H9 (cell line): ENCODE measurements around the gene SLC7A9. TPM values are rescaled to one million over a fixed set of nuclear protein-coding genes. Genes with fewer than 3 reads are reported as not detected.

Experiments used
- DNase-seq: peaks from one replicate; pipeline ENCODE4 v3.0.0-alpha.2; 2017
- H2AFZ ChIP-seq: one replicate; pipeline ENCODE4 v1.6.1; 2013; ENCODE audit warnings: mild to moderate bottlenecking, low read length, control low read depth, moderate library complexity
- H2AK5ac ChIP-seq: 2 replicates; pipeline ENCODE4 v1.6.1; 2013; ENCODE audit warnings: low read length, control low read depth, mixed read lengths; ENCODE audit not compliant: insufficient read length
- H2BK120ac ChIP-seq: one replicate; pipeline ENCODE4 v1.6.1; 2013; ENCODE audit warnings: low read depth, mild to moderate bottlenecking, low read length, control low read depth, inconsistent platforms; ENCODE audit not compliant: poor library complexity, severe bottlenecking
- H2BK12ac ChIP-seq: 2 replicates; pipeline ENCODE4 v1.6.1; 2013; ENCODE audit warnings: low read length, control low read depth, mixed read lengths, low read depth; ENCODE audit not compliant: insufficient read length
- H2BK15ac ChIP-seq: 2 replicates; pipeline ENCODE4 v1.6.1; 2013; ENCODE audit warnings: low read depth, low read length, control low read depth
- H2BK20ac ChIP-seq: one replicate; pipeline ENCODE4 v1.6.1; 2013; ENCODE audit warnings: low read depth, mild to moderate bottlenecking, low read length, control low read depth, inconsistent platforms; ENCODE audit not compliant: poor library complexity, severe bottlenecking
- H2BK5ac ChIP-seq: 2 replicates; pipeline ENCODE4 v1.6.1; 2013; ENCODE audit warnings: low read length, control low read depth, mixed read lengths; ENCODE audit not compliant: insufficient read length
- H3K14ac ChIP-seq: 2 replicates; pipeline ENCODE4 v1.6.1; 2013; ENCODE audit warnings: low read length, control low read depth; ENCODE audit not compliant: insufficient read depth
- H3K18ac ChIP-seq: 2 replicates; pipeline ENCODE4 v1.6.1; 2013; ENCODE audit warnings: low read depth, mild to moderate bottlenecking, mixed read lengths, low read length, control low read depth; ENCODE audit not compliant: insufficient read length
- H3K23ac ChIP-seq: 2 replicates; pipeline ENCODE4 v1.6.1; 2013; ENCODE audit warnings: low read length, control low read depth, mixed read lengths, low read depth; ENCODE audit not compliant: insufficient read length
- H3K23me2 ChIP-seq: 2 replicates; pipeline ENCODE4 v1.6.1; 2013; ENCODE audit warnings: low read depth, mild to moderate bottlenecking, mixed read lengths, low read length, control low read depth; ENCODE audit not compliant: insufficient read length, poor library complexity, severe bottlenecking
- H3K27ac ChIP-seq: 2 replicates; pipeline ENCODE4 v1.5.1; 2013; ENCODE audit warnings: low read length, control low read depth, mixed read lengths, low read depth; ENCODE audit not compliant: insufficient read length
- H3K27me3 ChIP-seq: 2 replicates; pipeline ENCODE4 v1.6.1; 2013; ENCODE audit warnings: low read length, control low read depth, inconsistent platforms; ENCODE audit not compliant: insufficient read depth
- H3K4ac ChIP-seq: 2 replicates; pipeline ENCODE4 v1.6.1; 2013; ENCODE audit warnings: low read depth, mild to moderate bottlenecking, control low read depth, inconsistent platforms, low read length, moderate library complexity
- H3K4me1 ChIP-seq: 2 replicates; pipeline ENCODE4 v1.6.1; 2013; ENCODE audit warnings: low read length, control low read depth, inconsistent platforms; ENCODE audit not compliant: insufficient read depth
- H3K4me2 ChIP-seq: 2 replicates; pipeline ENCODE4 v1.6.1; 2013; ENCODE audit warnings: low read length, control low read depth, mixed read lengths; ENCODE audit not compliant: insufficient read length, insufficient read depth
- H3K56ac ChIP-seq: 2 replicates; pipeline ENCODE4 v1.6.1; 2013; ENCODE audit warnings: low read depth, mild to moderate bottlenecking, mixed read lengths, low read length, control low read depth; ENCODE audit not compliant: insufficient read length
- H3K79me1 ChIP-seq: 2 replicates; pipeline ENCODE4 v1.6.1; 2013; ENCODE audit warnings: low read depth, mild to moderate bottlenecking, moderate library complexity, low read length, control low read depth, inconsistent platforms; ENCODE audit not compliant: insufficient read depth, poor library complexity, severe bottlenecking
- H3K79me2 ChIP-seq: 2 replicates; pipeline ENCODE4 v1.6.1; 2013; ENCODE audit warnings: low read length, control low read depth, inconsistent platforms; ENCODE audit not compliant: insufficient read depth
- H3K9ac ChIP-seq: 2 replicates; pipeline ENCODE4 v1.6.1; 2013; ENCODE audit warnings: low read length, control low read depth, mixed read lengths; ENCODE audit not compliant: insufficient read length; ENCODE audit errors: extremely low read depth
- H3K9me3 ChIP-seq: one replicate; pipeline ENCODE4 v1.6.1; 2013; ENCODE audit warnings: low read depth, low read length, inconsistent platforms; ENCODE audit not compliant: control insufficient read depth
- H3T11ph ChIP-seq: one replicate; pipeline ENCODE4 v1.6.1; 2013; ENCODE audit warnings: mild to moderate bottlenecking, low read length, control low read depth, inconsistent platforms
- H4K20me1 ChIP-seq: one replicate; pipeline ENCODE4 v1.6.1; 2013; ENCODE audit not compliant: control insufficient read depth, insufficient read length, insufficient read depth
- H4K5ac ChIP-seq: 2 replicates; pipeline ENCODE4 v1.6.1; 2013; ENCODE audit warnings: low read depth, mild to moderate bottlenecking, mixed read lengths, low read length, control low read depth; ENCODE audit not compliant: insufficient read length
- H4K8ac ChIP-seq: replicated peaks from 2 replicates; pipeline ENCODE4 v1.6.1; 2013; ENCODE audit warnings: low read length, control low read depth, mixed read lengths, low read depth; ENCODE audit not compliant: insufficient read length
- H4K91ac ChIP-seq: 2 replicates; pipeline ENCODE4 v1.6.1; 2013; ENCODE audit warnings: low read depth, mild to moderate bottlenecking, moderate library complexity, mixed read lengths, low read length, control low read depth; ENCODE audit not compliant: insufficient read length
- H3K27ac Mint-ChIP-seq, 3 experiments: 2 replicates in 2 of 3; 3 replicates in 1 of 3; pipeline ENCODE4 v1.8.0; 2020 to 2021; ENCODE audit warnings: mixed read lengths in 3 of 3, mild to moderate bottlenecking in 1 of 3, moderate library complexity in 1 of 3
- H3K27me3 Mint-ChIP-seq: 2 replicates; pipeline ENCODE4 v1.8.0; 2021; ENCODE audit warnings: low read depth, mild to moderate bottlenecking, moderate library complexity, mixed read lengths
- H3K36me3 Mint-ChIP-seq, 3 experiments: 2 replicates in 2 of 3; 3 replicates in 1 of 3; pipeline ENCODE4 v1.8.0; 2020 to 2021; ENCODE audit warnings: low read depth in 3 of 3, mixed read lengths in 3 of 3; ENCODE audit not compliant: insufficient read depth in 1 of 3
- H3K4me1 Mint-ChIP-seq, 2 experiments: 2 replicates each; pipeline ENCODE4 v1.8.0; 2020; ENCODE audit warnings: mixed read lengths in 2 of 2
- H3K4me3 Mint-ChIP-seq, 2 experiments: 2 replicates in 1 of 2; 3 replicates in 1 of 2; pipeline ENCODE4 v1.8.0; 2020 to 2021; ENCODE audit warnings: mild to moderate bottlenecking in 2 of 2, mixed read lengths in 2 of 2, moderate library complexity in 1 of 2
- H3K9me3 Mint-ChIP-seq, 2 experiments: 2 replicates in 1 of 2; 3 replicates in 1 of 2; pipeline ENCODE4 v1.8.0; 2020; ENCODE audit warnings: mild to moderate bottlenecking in 2 of 2, mixed read lengths in 2 of 2, moderate library complexity in 1 of 2
- WGBS: extraction: QIAGEN DNeasy Blood & Tissue Kit; methylation state at CpG from one replicate; pipeline ENCODE4 v1.1.7; 2013; ENCODE audit warnings: missing lambda C conversion rate, low lambda C conversion rate, mixed read lengths; ENCODE audit not compliant: insufficient read length; ENCODE audit errors: extremely low coverage; 5-methylcytosine and 5-hydroxymethylcytosine counted together
- total RNA-seq: library from RNA; stranded (reverse); gene quantifications from 2 replicates; pipeline ENCODE4 v1.2.1, GENCODE V29; 2021
- TF ChIP-seq, protein P1 (sequence below): fragments of 200-600 bp; sonication (generic); conservative IDR thresholded peaks from 3 replicates; pipeline ENCODE4 v1.8.0; 2021; ENCODE audit warnings: antibody characterized with exemption, mild to moderate bottlenecking

Gene SLC7A9
- total RNA-seq, 1 experiment from 2014 or later: not detected

DNA sequence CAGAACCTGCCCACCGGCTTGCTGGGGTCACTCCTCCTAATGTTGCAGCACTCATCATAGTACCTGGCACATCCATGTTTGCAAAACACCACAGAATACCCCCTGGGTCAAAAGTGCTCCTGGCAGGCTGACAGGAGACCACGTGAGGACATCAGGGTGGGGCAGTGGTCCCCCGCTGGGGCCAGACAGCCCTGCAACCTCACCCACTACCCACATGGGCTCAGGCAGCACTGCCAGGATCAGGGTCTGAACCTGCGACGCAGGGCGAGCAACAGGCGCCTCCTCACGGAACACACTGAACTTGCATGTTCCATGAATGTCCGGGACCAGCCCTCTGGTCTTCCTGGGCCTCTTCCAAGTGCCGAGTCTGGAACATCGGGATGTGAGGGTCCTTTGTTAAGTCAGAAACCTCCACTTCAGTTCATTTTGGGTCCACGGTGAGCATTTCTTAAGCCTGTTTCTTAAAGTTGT, 1.4 kb upstream of the SLC7A9 start:
- Histone ChIP-seq H2BK15ac (no peak overlapping the region), H3K56ac (no peak overlapping the region), H3K23ac (no peak overlapping the region), H3K27me3 (no peaks in the 10 kb centered on the region), H2BK120ac (no peak overlapping the region), H2BK12ac (no peak overlapping the region), H2AK5ac (no peak overlapping the region), H3K14ac (no peak overlapping the region), H3K79me2 (no peaks in the 10 kb centered on the region), H3K23me2 (no peaks in the 10 kb centered on the region), H3K4me2 (no peak overlapping the region), H3K4ac (no peak overlapping the region), H2BK20ac (no peak overlapping the region), H2AFZ (no peak overlapping the region), H4K8ac (no peak overlapping the region), H3K4me1 (no peaks in the 10 kb centered on the region), H4K91ac (no peak overlapping the region), H2BK5ac (no peak overlapping the region), H3K18ac (no peak overlapping the region), H3K27ac (no peak overlapping the region), H3K9ac (no peak overlapping the region), H4K5ac (no peak overlapping the region), H3K79me1 (no peaks in the 10 kb centered on the region), H4K20me1 (no peaks in the 10 kb centered on the region), H3K9me3 (no peaks in the 10 kb centered on the region), H3T11ph (no peak overlapping the region)
- no peak overlapping the region; a peak in 1 of 5 replicates for H3K4me3 Mint-ChIP-seq
- no peaks in the 10 kb centered on the region for H3K27me3 Mint-ChIP-seq
- WGBS: no CpG with 5 or more reads among the region's 12 CpGs
- no peak overlapping the region for H3K27ac Mint-ChIP-seq
- no peaks in the 10 kb centered on the region for H3K36me3 Mint-ChIP-seq
- DNase-seq: peak; percentile 40
- TF ChIP-seq, protein P1, sequence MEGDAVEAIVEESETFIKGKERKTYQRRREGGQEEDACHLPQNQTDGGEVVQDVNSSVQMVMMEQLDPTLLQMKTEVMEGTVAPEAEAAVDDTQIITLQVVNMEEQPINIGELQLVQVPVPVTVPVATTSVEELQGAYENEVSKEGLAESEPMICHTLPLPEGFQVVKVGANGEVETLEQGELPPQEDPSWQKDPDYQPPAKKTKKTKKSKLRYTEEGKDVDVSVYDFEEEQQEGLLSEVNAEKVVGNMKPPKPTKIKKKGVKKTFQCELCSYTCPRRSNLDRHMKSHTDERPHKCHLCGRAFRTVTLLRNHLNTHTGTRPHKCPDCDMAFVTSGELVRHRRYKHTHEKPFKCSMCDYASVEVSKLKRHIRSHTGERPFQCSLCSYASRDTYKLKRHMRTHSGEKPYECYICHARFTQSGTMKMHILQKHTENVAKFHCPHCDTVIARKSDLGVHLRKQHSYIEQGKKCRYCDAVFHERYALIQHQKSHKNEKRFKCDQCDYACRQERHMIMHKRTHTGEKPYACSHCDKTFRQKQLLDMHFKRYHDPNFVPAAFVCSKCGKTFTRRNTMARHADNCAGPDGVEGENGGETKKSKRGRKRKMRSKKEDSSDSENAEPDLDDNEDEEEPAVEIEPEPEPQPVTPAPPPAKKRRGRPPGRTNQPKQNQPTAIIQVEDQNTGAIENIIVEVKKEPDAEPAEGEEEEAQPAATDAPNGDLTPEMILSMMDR: 0 out of 3 replicates have a peak, but pooled peaks have one; percentile 19
- H3K4me1 Mint-ChIP-seq: peaks cover 27 to 28% of the 10 kb centered on the region in 2 experiments
- H3K9me3 Mint-ChIP-seq: no peaks in the 10 kb centered on the region; a peak in 2 of 5 replicates
